SK-N-SH (cell line): Measurements from ENCODE around the gene SEMA3F. TPM values are rescaled to one million over a fixed set of nuclear protein-coding genes. Genes with fewer than 3 reads are reported as not detected.

Experiments
- CTCF ChIA-PET: fragments of 300-600, 350-600 bp; formaldehyde crosslinking; extraction: SDS; loops from one replicate; lab custom pipeline; 2021; lab: Yijun Ruan, JAX
- POLR2A ChIA-PET: fragments of 350-600 bp; sonication (Branson Sonifier 250); formaldehyde crosslinking; extraction: SDS; loops from one replicate; lab custom pipeline; 2020; ENCODE audit warnings: antibody characterized with exemption, inconsistent platforms; lab: Yijun Ruan, JAX
- DNase-seq: peaks from one replicate; pipeline ENCODE4 v3.0.0; 2012
- H2AFZ ChIP-seq: fragments of 200-600 bp; sonication (generic); 2 replicates; pipeline ENCODE4 v1.8.1; 2016; ENCODE audit warnings: antibody characterized with exemption, mild to moderate bottlenecking, low read depth
- H3F3A ChIP-seq: fragments of 200-600 bp; sonication (generic); replicated peaks from 2 replicates; pipeline ENCODE3; 2016; ENCODE audit warnings: antibody characterized with exemption, mild to moderate bottlenecking; ENCODE audit not compliant: insufficient read depth
- H3K27ac ChIP-seq, 2 experiments: fragments of 200-500 bp in 1 of 2; fragments of 200-600 bp in 1 of 2; sonication (Bioruptor generic) in 1 of 2; sonication (generic), shearing (Covaris generic) in 1 of 2; 2 replicates each; pipeline versions ENCODE4 v1.5.1 to v1.6.1; 2014 to 2016; ENCODE audit warnings: low read depth in 2 of 2, inconsistent platforms in 1 of 2, low read length in 1 of 2, mild to moderate bottlenecking in 1 of 2, mixed read lengths in 1 of 2
- H3K27me3 ChIP-seq: fragments of 200-600 bp; sonication (generic), shearing (Covaris generic); 2 replicates; pipeline ENCODE4 v1.6.1; 2016; ENCODE audit warnings: mixed run types; ENCODE audit not compliant: insufficient read depth
- H3K36me3 ChIP-seq, 2 experiments: fragments of 200-500 bp in 1 of 2; fragments of 200-600 bp in 1 of 2; sonication (Bioruptor generic) in 1 of 2; sonication (generic) in 1 of 2; replicated peaks in 1 of 2; 2 replicates each; pipeline versions ENCODE3 to v1.5.1; 2014 to 2016; ENCODE audit warnings: low read length in 1 of 2, mild to moderate bottlenecking in 1 of 2; ENCODE audit not compliant: insufficient read depth in 2 of 2, control insufficient read depth in 1 of 2
- H3K4me1 ChIP-seq, 2 experiments: fragments of 200-500 bp in 1 of 2; fragments of 200-600 bp in 1 of 2; sonication (Bioruptor generic) in 1 of 2; sonication (generic), shearing (Covaris generic) in 1 of 2; 2 replicates each; pipeline versions ENCODE4 v1.5.1 to v1.6.1; 2014 to 2016; ENCODE audit warnings: low read depth in 1 of 2, low read length in 1 of 2, mixed run types in 1 of 2; ENCODE audit not compliant: insufficient read depth in 2 of 2, control insufficient read depth in 1 of 2
- H3K4me2 ChIP-seq: fragments of 200-600 bp; sonication (generic), shearing (Covaris generic); 2 replicates; pipeline ENCODE4 v1.6.1; 2017; ENCODE audit warnings: mixed run types
- H3K4me3 ChIP-seq, 2 experiments: fragments of 200-500 bp in 1 of 2; fragments of 200-600 bp in 1 of 2; sonication (Bioruptor generic) in 1 of 2; sonication (generic), shearing (Covaris generic) in 1 of 2; 2 replicates each; pipeline versions ENCODE4 v1.5.1 to v1.8.1; 2014 to 2016; ENCODE audit warnings: low read depth in 2 of 2, inconsistent platforms in 1 of 2, low read length in 1 of 2, mild to moderate bottlenecking in 1 of 2, mixed read lengths in 1 of 2, moderate library complexity in 1 of 2
- H3K79me2 ChIP-seq: fragments of 200-600 bp; sonication (generic); 2 replicates; pipeline ENCODE4 v1.8.1; 2017; ENCODE audit warnings: mild to moderate bottlenecking; ENCODE audit not compliant: insufficient read depth
- H3K9ac ChIP-seq: fragments of 200-600 bp; sonication (generic); 2 replicates; pipeline ENCODE4 v1.6.1; 2017; ENCODE audit warnings: mixed run types
- H3K9me2 ChIP-seq: fragments of 200-600 bp; sonication (generic); 2 replicates; pipeline ENCODE4 v1.6.1; 2017; ENCODE audit warnings: mixed run types
- H3K9me3 ChIP-seq: fragments of 200-600 bp; sonication (generic); 2 replicates; pipeline ENCODE4 v1.6.1; 2017; ENCODE audit warnings: mixed run types, mild to moderate bottlenecking, moderate library complexity
- H4K20me1 ChIP-seq: fragments of 200-600 bp; sonication (generic); 2 replicates; pipeline ENCODE4 v1.6.1; 2017; ENCODE audit warnings: mild to moderate bottlenecking, mixed run types; ENCODE audit not compliant: insufficient read depth
- CHD2 ChIP-seq: fragments of 150-350 bp; IDR thresholded peaks from 2 replicates; pipeline ENCODE4 v1.6.1; 2018; ENCODE audit warnings: low read length; ENCODE audit not compliant: partially characterized antibody
- ELF1 ChIP-seq: IDR thresholded peaks from 2 replicates; pipeline ENCODE4 v1.4.0; 2012
- EZH2phosphoT487 ChIP-seq: fragments of 200-600 bp; sonication (generic); IDR thresholded peaks from 2 replicates; pipeline ENCODE4 v1.6.1; 2017; ENCODE audit warnings: low read depth, mixed run types, mild to moderate bottlenecking, antibody characterized with exemption, moderate library complexity, borderline replicate concordance
- FOSL2 ChIP-seq: IDR thresholded peaks from 2 replicates; pipeline ENCODE4 v1.4.0; 2012; ENCODE audit warnings: low read depth, mild to moderate bottlenecking, moderate library complexity, borderline replicate concordance
- FOXM1 ChIP-seq: IDR thresholded peaks from 2 replicates; pipeline ENCODE4 v1.4.0; 2012; ENCODE audit warnings: low read depth, mild to moderate bottlenecking
- GATA2 ChIP-seq: sonication (generic); formaldehyde crosslinking; IDR thresholded peaks from 2 replicates; pipeline ENCODE4 v1.5.0; 2020; ENCODE audit warnings: mild to moderate bottlenecking, missing genetic modification reagents
- MEF2A ChIP-seq: IDR thresholded peaks from 2 replicates; pipeline ENCODE4 v1.4.0; 2012; ENCODE audit warnings: low read depth, borderline replicate concordance
- NFIC ChIP-seq: IDR thresholded peaks from 2 replicates; pipeline ENCODE4 v1.4.0; 2012; ENCODE audit warnings: borderline replicate concordance
- NRF1 ChIP-seq: IDR thresholded peaks from 2 replicates; pipeline ENCODE4 v1.6.1; 2012; ENCODE audit warnings: low read depth, mild to moderate bottlenecking, low read length
- POLR2AphosphoS5 ChIP-seq: IDR thresholded peaks from 2 replicates; pipeline ENCODE4 v1.6.1; 2012; ENCODE audit warnings: low read depth, low read length
- RFX5 ChIP-seq: IDR thresholded peaks from 2 replicates; pipeline ENCODE4 v1.6.1; 2012; ENCODE audit warnings: mild to moderate bottlenecking, improper control_type of control experiment, low read length
- RXRA ChIP-seq: IDR thresholded peaks from 2 replicates; pipeline ENCODE4 v1.4.0; 2012; ENCODE audit warnings: low read depth, mild to moderate bottlenecking, borderline replicate concordance
- TAF1 ChIP-seq: IDR thresholded peaks from 2 replicates; pipeline ENCODE4 v1.6.1; 2012; ENCODE audit warnings: low read depth, mild to moderate bottlenecking, low read length, moderate library complexity, borderline replicate concordance
- TCF12 ChIP-seq: IDR thresholded peaks from 2 replicates; pipeline ENCODE4 v1.4.0; 2012
- WGBS: methylation state at CpG from one replicate; pipeline ENCODE4 v1.1.6; 2017; ENCODE audit warnings: low lambda C conversion rate; 5-methylcytosine and 5-hydroxymethylcytosine counted together
- polyA plus RNA-seq, 3 experiments: library from polyadenylated mRNA; depleted of rRNA; stranded (reverse); fragments of >200 nt; gene quantifications; 2 replicates each; pipeline ENCODE4 v1.2.3, GENCODE V29; 2012
- TF ChIP-seq, protein P1 (sequence below): fragments of 200-600 bp; sonication (generic); IDR thresholded peaks from 2 replicates; pipeline ENCODE4 v1.6.1; 2017; ENCODE audit warnings: antibody characterized with exemption, mild to moderate bottlenecking, moderate library complexity
- TF ChIP-seq, protein P2 (sequence below): fragments of 150-350 bp; IDR thresholded peaks from 2 replicates; pipeline ENCODE4 v1.6.1; 2016; ENCODE audit warnings: mild to moderate bottlenecking, low read depth, low read length
- TF ChIP-seq, protein P3 (sequence below): IDR thresholded peaks from 2 replicates; pipeline ENCODE4 v1.4.0; 2012; ENCODE audit warnings: low read depth, borderline replicate concordance

SEMA3F gene
- polyA plus RNA-seq, 1 of the 3 experiments (the other 2 are of a cell fraction), result 30.4 TPM

DNA sequence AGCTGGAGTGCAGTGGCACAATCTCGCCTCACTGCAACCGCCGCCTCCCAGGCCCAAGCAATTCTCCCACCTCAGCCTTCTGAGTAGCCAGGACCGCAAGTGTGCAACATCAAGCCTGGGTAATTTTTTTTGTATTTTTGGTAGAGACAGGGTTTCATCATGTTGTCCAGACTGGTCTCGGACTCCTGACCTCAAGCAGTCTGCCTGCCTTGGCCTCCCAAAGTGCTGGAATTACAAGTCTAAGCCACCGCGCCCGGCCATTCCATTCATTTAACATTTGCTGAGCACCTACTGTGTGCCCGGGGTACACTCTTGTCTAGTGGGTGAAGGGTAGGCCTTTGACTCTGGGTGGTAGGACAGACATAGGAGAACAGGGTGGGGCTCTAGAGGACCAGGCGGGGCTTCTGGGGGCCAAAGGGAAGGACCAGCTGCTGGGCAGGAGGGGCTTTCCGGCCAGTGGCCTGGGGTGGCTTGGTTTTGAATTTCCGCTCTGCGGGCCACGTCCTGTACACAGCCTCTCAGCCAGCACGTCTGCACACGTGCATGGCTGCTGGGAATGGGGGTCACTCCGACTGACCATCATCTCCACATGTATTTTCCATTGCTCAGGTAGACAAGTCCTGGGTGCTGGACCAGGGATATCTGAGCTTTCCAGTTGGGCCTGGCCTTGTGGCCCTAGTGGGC lies 52.4 kb downstream of the SEMA3F start (continued):
- TF ChIP-seq, protein P1, sequence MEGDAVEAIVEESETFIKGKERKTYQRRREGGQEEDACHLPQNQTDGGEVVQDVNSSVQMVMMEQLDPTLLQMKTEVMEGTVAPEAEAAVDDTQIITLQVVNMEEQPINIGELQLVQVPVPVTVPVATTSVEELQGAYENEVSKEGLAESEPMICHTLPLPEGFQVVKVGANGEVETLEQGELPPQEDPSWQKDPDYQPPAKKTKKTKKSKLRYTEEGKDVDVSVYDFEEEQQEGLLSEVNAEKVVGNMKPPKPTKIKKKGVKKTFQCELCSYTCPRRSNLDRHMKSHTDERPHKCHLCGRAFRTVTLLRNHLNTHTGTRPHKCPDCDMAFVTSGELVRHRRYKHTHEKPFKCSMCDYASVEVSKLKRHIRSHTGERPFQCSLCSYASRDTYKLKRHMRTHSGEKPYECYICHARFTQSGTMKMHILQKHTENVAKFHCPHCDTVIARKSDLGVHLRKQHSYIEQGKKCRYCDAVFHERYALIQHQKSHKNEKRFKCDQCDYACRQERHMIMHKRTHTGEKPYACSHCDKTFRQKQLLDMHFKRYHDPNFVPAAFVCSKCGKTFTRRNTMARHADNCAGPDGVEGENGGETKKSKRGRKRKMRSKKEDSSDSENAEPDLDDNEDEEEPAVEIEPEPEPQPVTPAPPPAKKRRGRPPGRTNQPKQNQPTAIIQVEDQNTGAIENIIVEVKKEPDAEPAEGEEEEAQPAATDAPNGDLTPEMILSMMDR, result no peak
- TF ChIP-seq, protein P2, sequence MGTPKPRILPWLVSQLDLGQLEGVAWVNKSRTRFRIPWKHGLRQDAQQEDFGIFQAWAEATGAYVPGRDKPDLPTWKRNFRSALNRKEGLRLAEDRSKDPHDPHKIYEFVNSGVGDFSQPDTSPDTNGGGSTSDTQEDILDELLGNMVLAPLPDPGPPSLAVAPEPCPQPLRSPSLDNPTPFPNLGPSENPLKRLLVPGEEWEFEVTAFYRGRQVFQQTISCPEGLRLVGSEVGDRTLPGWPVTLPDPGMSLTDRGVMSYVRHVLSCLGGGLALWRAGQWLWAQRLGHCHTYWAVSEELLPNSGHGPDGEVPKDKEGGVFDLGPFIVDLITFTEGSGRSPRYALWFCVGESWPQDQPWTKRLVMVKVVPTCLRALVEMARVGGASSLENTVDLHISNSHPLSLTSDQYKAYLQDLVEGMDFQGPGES, result no peak
- TF ChIP-seq FOSL2 (no peak), ELF1 (no peak), POLR2AphosphoS5 (no peak), FOXM1 (no peak), NFIC (no peak), RXRA (no peak), NRF1 (no peak), TCF12 (no peak), GATA2 (no peak), TAF1 (no peak)
- TF ChIP-seq, protein P3, sequence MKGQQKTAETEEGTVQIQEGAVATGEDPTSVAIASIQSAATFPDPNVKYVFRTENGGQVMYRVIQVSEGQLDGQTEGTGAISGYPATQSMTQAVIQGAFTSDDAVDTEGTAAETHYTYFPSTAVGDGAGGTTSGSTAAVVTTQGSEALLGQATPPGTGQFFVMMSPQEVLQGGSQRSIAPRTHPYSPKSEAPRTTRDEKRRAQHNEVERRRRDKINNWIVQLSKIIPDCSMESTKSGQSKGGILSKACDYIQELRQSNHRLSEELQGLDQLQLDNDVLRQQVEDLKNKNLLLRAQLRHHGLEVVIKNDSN, result no peak

- Histone ChIP-seq H2AFZ (no peak overlapping the region), H3K27me3 (peaks cover 23% of the 10 kb centered on the region), H3K4me3 (no peak overlapping the region), H3K9me2 (no peaks in the 10 kb centered on the region), H3K4me1 (peaks cover 0 to 15% of the 10 kb centered on the region in 2 experiments; a peak in 1 of 4 replicates), H4K20me1 (no peaks in the 10 kb centered on the region), H3K9ac (no peak overlapping the region), H3K36me3 (no peaks in the 10 kb centered on the region), H3K9me3 (no peaks in the 10 kb centered on the region), H3K27ac (no peak overlapping the region), H3K4me2 (no peak overlapping the region), H3F3A (no peaks in the 10 kb centered on the region), H3K79me2 (no peaks in the 10 kb centered on the region)
- DNase-seq, result no peak
- POLR2A ChIA-PET, result no interaction called here
- CTCF ChIA-PET, result interaction anchor here (1.0 to 61.6 kb wide), 7 partner anchors 9 to 66 kb away, joined by 3 to 1375 read pairs (median 10); partner anchors contain the start of gene GNAT1
- 70% methylated on average over 10 of the region's 14 CpGs for WGBS
- no peak for TF ChIP-seq CHD2
- TF ChIP-seq RFX5, result no peak
- no peak for TF ChIP-seq MEF2A
- TF ChIP-seq FOSL2, result no peak
- TF ChIP-seq EZH2phosphoT487, result no peak
Measured at GRCh38 chr3:50208677-50209344, 53.7 kb downstream of the SEMA3F start.
